ENCODE results near the gene FASTKD3. TPM values are rescaled to one million over a fixed set of nuclear protein-coding genes. Genes with fewer than 3 reads are reported as not detected.

The FASTKD3 gene
- total and polyA plus RNA-seq, 2 of the 4 experiments (the other 2 are of a cell fraction): 8.4 to 12.7 TPM

- no peak overlapping the region for H3K56ac ChIP-seq (ENCODE audit: extremely low read depth, insufficient read depth, low read length)
- no peak overlapping the region for H2AK9ac ChIP-seq (replicated peaks; ENCODE audit: low read depth, low read length, poor library complexity)
- H3K36me3 ChIP-seq (ENCODE audit: control insufficient read depth, insufficient read depth, low read length): peaks cover 19% of the 10 kb centered on the region
- H3K23ac ChIP-seq (ENCODE audit: low read depth, low read length): no peak overlapping the region
- in situ Hi-C loops (cut with MboI; ENCODE audit: low sequenced_read_pairs): loop anchor here (25.0 kb wide), 2 partner anchors 1185 to 1660 kb away; partner anchors contain the start of gene SEMA5A
- TF ChIP-seq, protein P1, sequence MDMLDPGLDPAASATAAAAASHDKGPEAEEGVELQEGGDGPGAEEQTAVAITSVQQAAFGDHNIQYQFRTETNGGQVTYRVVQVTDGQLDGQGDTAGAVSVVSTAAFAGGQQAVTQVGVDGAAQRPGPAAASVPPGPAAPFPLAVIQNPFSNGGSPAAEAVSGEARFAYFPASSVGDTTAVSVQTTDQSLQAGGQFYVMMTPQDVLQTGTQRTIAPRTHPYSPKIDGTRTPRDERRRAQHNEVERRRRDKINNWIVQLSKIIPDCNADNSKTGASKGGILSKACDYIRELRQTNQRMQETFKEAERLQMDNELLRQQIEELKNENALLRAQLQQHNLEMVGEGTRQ (IDR thresholded peaks at IDR 0.05; ENCODE audit: low read depth, low read length): peak; percentile 46; the same call in 1 of the 2 replicates
- peak; percentile 85 for TF ChIP-seq MXI1 (IDR thresholded peaks at IDR 0.05; ENCODE audit: borderline replicate concordance, low read depth, low read length)
- TF ChIP-seq FOS (IDR thresholded peaks at IDR 0.05; ENCODE audit: low read depth, low read length): peak; percentile 38; the same call in 1 of the 2 replicates
- TF ChIP-seq BHLHE40 (IDR thresholded peaks at IDR 0.05; ENCODE audit: low read depth, low read length): 0 out of 2 replicates have a peak, but pooled peaks have one; percentile 14
- no peak for TF ChIP-seq CHD1 (IDR thresholded peaks at IDR 0.05; ENCODE audit: low read depth, low read length)
- TF ChIP-seq POLR2A (IDR thresholded peaks at IDR 0.05; ENCODE audit: low read depth, low read length): no peak
- intact Hi-C loops (cut with micrococcal nuclease): loop anchor here (10.0 kb wide), 1 partner anchor 958 kb away; no protein-coding TSS in a partner anchor
- no peak overlapping the region for H4K91ac ChIP-seq (ENCODE audit: insufficient read depth, low read depth, low read length)
- H4K5ac ChIP-seq (ENCODE audit: low read depth, low read length): no peak overlapping the region
- no peak overlapping the region for H2BK120ac ChIP-seq (ENCODE audit: low read depth, low read length)
- WGBS, 2 experiments (ENCODE audit: extremely low coverage in 2 of 2, insufficient read length in 1 of 2): no CpG with 5 or more reads among the region's 3 CpGs
- H3K14ac ChIP-seq (replicated peaks; ENCODE audit: low read depth, low read length): no peak overlapping the region
- no peak overlapping the region for H3K4me3 ChIP-seq (ENCODE audit: insufficient read depth, low read depth, low read length)
- no peaks in the 10 kb centered on the region for H3K27me3 ChIP-seq (ENCODE audit: control insufficient read depth, insufficient read depth, low read length)
- DNase-seq (peak; percentile 75), ATAC-seq (ENCODE audit: low read depth) (peak; percentile 75)
- H3K4me2 ChIP-seq (ENCODE audit: low read depth, low read length): no peak overlapping the region
- no peak overlapping the region for H3K27ac ChIP-seq (ENCODE audit: insufficient read depth, low read length)
- no peak overlapping the region for H2AK5ac ChIP-seq (ENCODE audit: low read depth, low read length)
- CTCF ChIA-PET: interaction anchor here (1.0 kb wide), 1 partner anchor 11 kb away, joined by 4 read pairs; no protein-coding TSS in a partner anchor
- no peak overlapping the region for H3K4ac ChIP-seq (ENCODE audit: low read depth, low read length)
- no peaks in the 10 kb centered on the region for H3K9me3 ChIP-seq (ENCODE audit: control insufficient read depth, insufficient read depth, low read length)
- BruUV-seq (replicated peaks): no TSS peak
- H4K8ac ChIP-seq (ENCODE audit: low read depth in 2 of 2, low read length in 2 of 2): no peak overlapping the region
- no peak overlapping the region for H3K9ac ChIP-seq (ENCODE audit: low read depth, low read length)
- H3K18ac ChIP-seq (ENCODE audit: low read depth, low read length): no peak overlapping the region
- POLR2A ChIA-PET (ENCODE audit: unreplicated experiment): no interaction called here
- peaks cover 21 to 59% of the 10 kb centered on the region in 2 experiments; a peak in 3 of 4 replicates for H3K79me1 ChIP-seq (ENCODE audit: low read depth in 1 of 2, low read length in 2 of 2)
- dilution Hi-C loops (cut with HindIII; ENCODE audit: low sequenced_read_pairs, unreplicated experiment): no loop called here
- H3K4me1 ChIP-seq (ENCODE audit: control insufficient read depth, insufficient read depth, low read length): peaks cover 8% of the 10 kb centered on the region; the same call in 1 of the 2 replicates
- no peak overlapping the region for H2BK20ac ChIP-seq (ENCODE audit: low read depth, low read length)
- H2BK5ac ChIP-seq (ENCODE audit: low read depth, low read length, poor library complexity, severe bottlenecking): no peak overlapping the region
- peaks cover 10% of the 10 kb centered on the region for H4K20me1 ChIP-seq (ENCODE audit: insufficient read depth, low read length)
- H2AFZ ChIP-seq (replicated peaks; ENCODE audit: low read length, poor library complexity): no peak overlapping the region
- no peak overlapping the region for H2BK15ac ChIP-seq (ENCODE audit: low read depth, low read length)
- peaks cover 6% of the 10 kb centered on the region; the same call in 1 of the 2 replicates for H3K9me1 ChIP-seq (ENCODE audit: insufficient read depth, low read length)
Measured at GRCh38 chr5:7876867-7877266, 8.0 kb upstream of the FASTKD3 start.

Data from IMR-90 (cell line).